Epithelial cell of proximal tubule (primary cell): ENCODE results near the gene RALGAPB. TPM values are rescaled to one million over a fixed set of nuclear protein-coding genes. Genes with fewer than 3 reads are reported as not detected.
A peak's percentile ranks its signal among the peaks of the same experiment; 100 is the strongest.
"Not testable (repeated sequence)": the region's sequence is repeated elsewhere in the genome, so short reads cannot be mapped to it uniquely, and the experiment has no call there.

ENCODE experiments used
- DNase-seq: peaks from one replicate; pipeline ENCODE4 v3.0.0-alpha.2; 2011; ENCODE audit warnings: low read depth
- H3K4me3 ChIP-seq: 2 replicates; pipeline ENCODE4 v1.5.1; 2011; ENCODE audit warnings: low read depth, mild to moderate bottlenecking, low read length
- CTCF ChIP-seq: conservative IDR thresholded peaks from 2 replicates; pipeline ENCODE4 v1.5.1; 2012; ENCODE audit warnings: low read depth, mild to moderate bottlenecking, low read length
- total RNA-seq: library from RNA; depleted of rRNA; stranded (reverse); fragments of >200 nt; gene quantifications from 2 replicates; pipeline ENCODE4 v1.2.3, GENCODE V29; 2015

Gene RALGAPB
- total RNA-seq, 1 donor from 2014 or later: 19.1 TPM

- DNase-seq: no peak
- H3K4me3 ChIP-seq: no peak overlapping the region
- no peak for TF ChIP-seq CTCF
Measured at GRCh38 chr20:38435555-38435939, 37.1 kb upstream of the RALGAPB start.

GRCh38 chr20:38437796-38438195 lies 34.8 kb upstream of the RALGAPB start:
- no peak for DNase-seq
- no peak overlapping the region for H3K4me3 ChIP-seq
- no peak for TF ChIP-seq CTCF

GRCh38 chr20:38441110-38441509 lies 31.5 kb upstream of the RALGAPB start:
- not testable (repeated sequence) for H3K4me3 ChIP-seq, DNase-seq

GRCh38 chr20:38441916-38442315 lies 30.7 kb upstream of the RALGAPB start:
- no peak overlapping the region for H3K4me3 ChIP-seq
- no peak for TF ChIP-seq CTCF
- no peak for DNase-seq

GRCh38 chr20:38445381-38445796 lies 27.3 kb upstream of the RALGAPB start:
- no peak overlapping the region for H3K4me3 ChIP-seq
- DNase-seq: no peak
- TF ChIP-seq CTCF: no peak

GRCh38 chr20:38445901-38446425 lies 26.7 kb upstream of the RALGAPB start:
- peak overlapping the region; percentile 80 for H3K4me3 ChIP-seq
- no peak for TF ChIP-seq CTCF
- DNase-seq: no peak

GRCh38 chr20:38446441-38447209 lies 26.0 kb upstream of the RALGAPB start:
- peak overlapping the region; percentile 80 for H3K4me3 ChIP-seq
- DNase-seq: no peak
- peak; percentile 84 for TF ChIP-seq CTCF
